GM12878 (cell line): ENCODE data around the gene MACROD2. TPM values are rescaled to one million over a fixed set of nuclear protein-coding genes. Genes with fewer than 3 reads are reported as not detected.
A peak's percentile ranks its signal among the peaks of the same experiment; 100 is the strongest.

Source experiments
- ATF7 ChIP-seq: fragments of 450-650 bp; IDR thresholded peaks from 2 replicates; pipeline ENCODE4 v1.6.1; 2016; ENCODE audit warnings: low read depth, mild to moderate bottlenecking
- BCL3 ChIP-seq: IDR thresholded peaks from 2 replicates; pipeline ENCODE4 v1.6.1; 2011; ENCODE audit warnings: borderline replicate concordance, low read depth, mild to moderate bottlenecking, moderate library complexity, low read length; ENCODE audit not compliant: insufficient read depth, poor library complexity, severe bottlenecking
- BRCA1 ChIP-seq: IDR thresholded peaks from 2 replicates; pipeline ENCODE4 v1.6.1; 2011; ENCODE audit warnings: low read depth, low read length, improper control_type of control experiment
- CBFB ChIP-seq: IDR thresholded peaks from 2 replicates; pipeline ENCODE4 v1.6.1; 2016; ENCODE audit warnings: antibody characterized with exemption, low read depth
- CBX3 ChIP-seq: fragments of 200-600 bp; sonication (generic); IDR thresholded peaks from 2 replicates; pipeline ENCODE4 v1.6.1; 2016; ENCODE audit warnings: low read depth, borderline replicate concordance
- CREB1 ChIP-seq: IDR thresholded peaks from 2 replicates; pipeline ENCODE4 v1.6.1; 2012; ENCODE audit warnings: low read depth, mild to moderate bottlenecking, inconsistent platforms
- ESRRA ChIP-seq: IDR thresholded peaks from 2 replicates; pipeline ENCODE4 v1.6.1; 2012; ENCODE audit warnings: mild to moderate bottlenecking, low read length, improper control_type of control experiment
- HDAC6 ChIP-seq: fragments of 200-600 bp; sonication (generic); IDR thresholded peaks from one replicate; pipeline ENCODE4 v1.8.0; 2017; ENCODE audit warnings: antibody characterized with exemption; ENCODE audit not compliant: unreplicated experiment
- IRF3 ChIP-seq: fragments of 450-650 bp; IDR thresholded peaks from 2 replicates; pipeline ENCODE4 v1.6.1; 2014; ENCODE audit warnings: mild to moderate bottlenecking
- KLF5 ChIP-seq: fragments of 450-650 bp; IDR thresholded peaks from 2 replicates; pipeline ENCODE4 v1.6.1; 2014; ENCODE audit warnings: mild to moderate bottlenecking; ENCODE audit not compliant: partially characterized antibody
- MEF2B ChIP-seq: fragments of 450-650 bp; IDR thresholded peaks from 2 replicates; pipeline ENCODE4 v1.6.1; 2018; ENCODE audit warnings: mild to moderate bottlenecking, moderate library complexity; ENCODE audit not compliant: partially characterized antibody, poor library complexity, severe bottlenecking
- MTA2 ChIP-seq: fragments of 450-650 bp; IDR thresholded peaks from 2 replicates; pipeline ENCODE4 v1.6.1; 2016; ENCODE audit warnings: low read depth, mild to moderate bottlenecking, moderate library complexity
- MYC ChIP-seq: IDR thresholded peaks from 2 replicates; pipeline ENCODE4 v1.6.1; 2011; ENCODE audit warnings: mild to moderate bottlenecking, low read length, moderate library complexity, inconsistent platforms; ENCODE audit not compliant: insufficient read depth, insufficient replicate concordance, insufficient read length, severe bottlenecking
- NKRF ChIP-seq: fragments of 450-650 bp; conservative IDR thresholded peaks from 2 replicates; pipeline ENCODE4 v1.6.1; 2017; ENCODE audit warnings: mild to moderate bottlenecking, moderate library complexity
- NRF1 ChIP-seq: conservative IDR thresholded peaks from 2 replicates; pipeline ENCODE4 v1.6.1; 2011; ENCODE audit warnings: mild to moderate bottlenecking, low read depth, low read length, improper control_type of control experiment
- RELA ChIP-seq: fragments of 450-650 bp; IDR thresholded peaks from 2 replicates; pipeline ENCODE4 v1.8.0; 2014; ENCODE audit warnings: borderline replicate concordance; ENCODE audit not compliant: partially characterized antibody
- SKIL ChIP-seq: fragments of 450-650 bp; IDR thresholded peaks from 2 replicates; pipeline ENCODE4 v1.6.1; 2017; ENCODE audit warnings: mild to moderate bottlenecking, low read depth, inconsistent platforms; ENCODE audit not compliant: poor library complexity, severe bottlenecking
- SPI1 ChIP-seq: IDR thresholded peaks from 2 replicates; pipeline ENCODE4 v1.6.1; 2011; ENCODE audit warnings: low read depth, mild to moderate bottlenecking, low read length, moderate library complexity, borderline replicate concordance; ENCODE audit not compliant: insufficient read depth
- TARDBP ChIP-seq: IDR thresholded peaks from 2 replicates; pipeline ENCODE4 v1.6.1; 2016; ENCODE audit warnings: borderline replicate concordance
- USF2 ChIP-seq: IDR thresholded peaks from 2 replicates; pipeline ENCODE4 v1.6.1; 2011; ENCODE audit warnings: low read depth, low read length, improper control_type of control experiment, borderline replicate concordance
- WRNIP1 ChIP-seq: IDR thresholded peaks from 2 replicates; pipeline ENCODE4 v1.6.1; 2011; ENCODE audit warnings: low read depth, low read length, improper control_type of control experiment, borderline replicate concordance
- ZNF217 ChIP-seq: fragments of 450-650 bp; IDR thresholded peaks from 2 replicates; pipeline ENCODE4 v1.6.1; 2017; ENCODE audit warnings: antibody characterized with exemption, mild to moderate bottlenecking
- polyA plus RNA-seq, 11 experiments: library from polyadenylated mRNA; depleted of rRNA in 4 of 11; unstranded in 6 of 11; stranded (reverse) in 5 of 11; fragments of >200 nt; fragmentation: Nextera tagmentation in 4 of 11; fragmentation: Illumina TruSeq in 1 of 11; extraction: Ambion mirVana in 4 of 11; extraction: Trizol in 1 of 11; gene quantifications; 1 replicate in 1 of 11; 2 replicates in 10 of 11; pipeline versions ENCODE4 v1.2.1 to v1.2.3, GENCODE V29; 2011 to 2016; ENCODE audit warnings: inconsistent platforms in 2 of 11, missing spikeins in 2 of 11, low read depth in 1 of 11
- total RNA-seq, 4 experiments: library from RNA; depleted of rRNA in 3 of 4; stranded (reverse); fragments of >200 nt in 3 of 4; fragmentation: Illumina TruSeq in 1 of 4; extraction: Trizol in 1 of 4; gene quantifications; 2 replicates each; pipeline versions ENCODE4 v1.2.1 to v1.2.3, GENCODE V29; 2013 to 2021

The MACROD2 gene
- total and polyA plus RNA-seq, 10 of the 15 experiments (the other 5 are each of a cell fraction or from before 2014, with no cell fraction given): 1.1 to 21.5 (median 2.2) TPM

- TF ChIP-seq USF2 (no peak), TARDBP (no peak), SKIL (no peak), ESRRA (no peak), NKRF (no peak), MYC (no peak), HDAC6 (no peak), MEF2B (peak; percentile 70), CBFB (no peak), BCL3 (no peak), MTA2 (peak; percentile 61), CREB1 (no peak), RELA (no peak), WRNIP1 (no peak), ZNF217 (no peak), NRF1 (no peak), SPI1 (peak; percentile 92), IRF3 (no peak), ATF7 (peak; percentile 42; the same call in 1 of the 2 replicates), CBX3 (no peak), BRCA1 (no peak), KLF5 (no peak)
Observed at GRCh38 chr20:14538433-14538832, 543.1 kb downstream of the MACROD2 start (continued).
